WERI-Rb-1 (cell line): Measurements from ENCODE around the gene RHPN2.
"Not testable (repeated sequence)": the region's sequence is repeated elsewhere in the genome, so short reads cannot be mapped to it uniquely, and the experiment has no call there.

Experiments
- DNase-seq: peaks from one replicate; pipeline ENCODE4 v3.0.0-alpha.2; 2020
- H3K27ac ChIP-seq: fragments of 250-450 bp; sonication (Bioruptor Pico); 2 replicates; pipeline ENCODE4 v1.5.1; 2020; ENCODE audit warnings: mild to moderate bottlenecking, moderate library complexity
- H3K27me3 ChIP-seq: fragments of 250-450 bp; sonication (Bioruptor Pico); 2 replicates; pipeline ENCODE4 v1.5.1; 2021; ENCODE audit warnings: mild to moderate bottlenecking, low read depth, moderate library complexity; ENCODE audit not compliant: insufficient read depth, severe bottlenecking
- H3K36me3 ChIP-seq: fragments of 250-450 bp; sonication (Bioruptor Pico); 2 replicates; pipeline ENCODE4 v1.5.1; 2020; ENCODE audit warnings: mild to moderate bottlenecking, moderate library complexity
- H3K4me3 ChIP-seq: 2 replicates; pipeline ENCODE4 v1.5.1; 2011; ENCODE audit warnings: low read depth, mild to moderate bottlenecking, control low read depth, low read length
- H3K9me3 ChIP-seq: fragments of 250-450 bp; sonication (Bioruptor Pico); 2 replicates; pipeline ENCODE4 v1.5.1; 2021; ENCODE audit warnings: mild to moderate bottlenecking, moderate library complexity; ENCODE audit not compliant: severe bottlenecking
- TF ChIP-seq, protein P1 (sequence below): IDR thresholded peaks from 2 replicates; pipeline ENCODE4 v1.5.1; 2011; ENCODE audit warnings: low read depth, mild to moderate bottlenecking, control low read depth, inconsistent platforms, low read length

RHPN2 gene

DNA sequence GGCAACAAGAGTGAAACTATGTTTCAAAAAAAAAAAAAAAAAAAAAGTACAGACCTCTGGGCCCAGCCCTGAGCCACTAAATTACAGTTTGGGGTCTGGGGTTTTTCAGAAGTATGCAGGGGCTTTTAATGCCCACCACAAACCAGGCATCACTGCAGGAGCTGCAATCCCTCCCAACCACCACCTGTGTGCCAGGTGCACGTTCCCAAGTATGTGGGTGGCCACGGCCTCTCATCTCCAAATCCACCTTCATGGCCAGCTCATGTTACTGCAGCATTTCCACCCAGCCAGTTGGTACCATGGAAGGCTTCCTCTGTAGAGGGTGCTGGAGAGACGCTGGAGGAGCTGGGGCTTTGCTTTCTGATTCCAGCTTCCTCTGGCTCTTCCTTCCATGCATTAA is 119.4 kb downstream of the RHPN2 start:
- DNase-seq, result no peak
- Histone ChIP-seq H3K9me3 (no peaks in the 10 kb centered on the region), H3K27ac (no peak overlapping the region), H3K4me3 (no peak overlapping the region), H3K36me3 (peaks cover 15% of the 10 kb centered on the region), H3K27me3 (no peaks in the 10 kb centered on the region)
- TF ChIP-seq, protein P1, sequence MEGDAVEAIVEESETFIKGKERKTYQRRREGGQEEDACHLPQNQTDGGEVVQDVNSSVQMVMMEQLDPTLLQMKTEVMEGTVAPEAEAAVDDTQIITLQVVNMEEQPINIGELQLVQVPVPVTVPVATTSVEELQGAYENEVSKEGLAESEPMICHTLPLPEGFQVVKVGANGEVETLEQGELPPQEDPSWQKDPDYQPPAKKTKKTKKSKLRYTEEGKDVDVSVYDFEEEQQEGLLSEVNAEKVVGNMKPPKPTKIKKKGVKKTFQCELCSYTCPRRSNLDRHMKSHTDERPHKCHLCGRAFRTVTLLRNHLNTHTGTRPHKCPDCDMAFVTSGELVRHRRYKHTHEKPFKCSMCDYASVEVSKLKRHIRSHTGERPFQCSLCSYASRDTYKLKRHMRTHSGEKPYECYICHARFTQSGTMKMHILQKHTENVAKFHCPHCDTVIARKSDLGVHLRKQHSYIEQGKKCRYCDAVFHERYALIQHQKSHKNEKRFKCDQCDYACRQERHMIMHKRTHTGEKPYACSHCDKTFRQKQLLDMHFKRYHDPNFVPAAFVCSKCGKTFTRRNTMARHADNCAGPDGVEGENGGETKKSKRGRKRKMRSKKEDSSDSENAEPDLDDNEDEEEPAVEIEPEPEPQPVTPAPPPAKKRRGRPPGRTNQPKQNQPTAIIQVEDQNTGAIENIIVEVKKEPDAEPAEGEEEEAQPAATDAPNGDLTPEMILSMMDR, result no peak

GRCh38 chr19:32941273-32941672 is 123.4 kb downstream of the RHPN2 start:
- not testable (repeated sequence) for DNase-seq, H3K27ac ChIP-seq, H3K27me3 ChIP-seq, H3K4me3 ChIP-seq, H3K9me3 ChIP-seq, H3K36me3 ChIP-seq

DNA sequence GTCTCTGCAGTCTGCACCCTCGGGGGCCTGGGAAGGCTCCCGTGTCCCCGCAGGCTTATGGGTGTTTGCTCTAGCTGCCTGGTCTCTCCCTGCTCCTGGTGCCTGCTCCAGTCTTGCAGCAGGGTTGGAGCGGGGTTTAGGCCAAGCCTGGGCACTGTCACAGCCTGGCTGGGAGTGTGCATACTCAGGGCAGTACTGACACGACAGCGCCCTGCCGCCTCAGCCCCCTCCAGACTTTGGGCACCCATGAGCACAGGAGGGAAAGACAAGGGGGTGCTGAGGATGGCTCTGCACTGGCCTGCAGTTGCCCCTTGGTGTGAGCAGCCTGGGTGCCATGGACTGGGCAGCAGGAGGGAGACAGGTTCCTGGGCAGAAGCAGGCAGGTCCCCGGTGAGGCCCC is 128.6 kb downstream of the RHPN2 start:
- no peak overlapping the region for H3K27ac ChIP-seq
- H3K27me3 ChIP-seq, result no peaks in the 10 kb centered on the region
- no peak overlapping the region for H3K4me3 ChIP-seq
- DNase-seq, result no peak
- peaks cover 3% of the 10 kb centered on the region for H3K36me3 ChIP-seq
- TF ChIP-seq, protein P1, result no peak
- H3K9me3 ChIP-seq, result no peaks in the 10 kb centered on the region

- H3K27ac ChIP-seq, result no peak overlapping the region
- peaks cover 3% of the 10 kb centered on the region for H3K36me3 ChIP-seq
- H3K27me3 ChIP-seq, result no peaks in the 10 kb centered on the region
- H3K4me3 ChIP-seq, result no peak overlapping the region
- no peaks in the 10 kb centered on the region for H3K9me3 ChIP-seq
- TF ChIP-seq, protein P1, result no peak
- DNase-seq, result no peak
Observed at GRCh38 chr19:32935629-32936028, 129.1 kb downstream of the RHPN2 start.

- Histone ChIP-seq H3K4me3 (no peak overlapping the region), H3K27me3 (no peaks in the 10 kb centered on the region), H3K9me3 (no peaks in the 10 kb centered on the region), H3K36me3 (peaks cover 3% of the 10 kb centered on the region), H3K27ac (no peak overlapping the region)
- DNase-seq, result no peak
- TF ChIP-seq, protein P1, result no peak
Observed at GRCh38 chr19:32933571-32933970, 131.1 kb downstream of the RHPN2 start.

GRCh38 chr19:32930567-32930966 is 134.1 kb downstream of the RHPN2 start:
- no peak for DNase-seq
- Histone ChIP-seq H3K27me3 (no peaks in the 10 kb centered on the region), H3K9me3 (no peaks in the 10 kb centered on the region), H3K36me3 (peaks cover 3% of the 10 kb centered on the region), H3K27ac (no peak overlapping the region), H3K4me3 (no peak overlapping the region)
- TF ChIP-seq, protein P1, result no peak
